ENCODE results near the gene KCNMA1.

GRCh38 chr10:77368006-77368405 is 269.6 kb downstream of the KCNMA1 start:
- TF ChIP-seq CEBPB (IDR thresholded peaks at IDR 0.05) = no peak
- no peak for TF ChIP-seq ZBTB7A (IDR thresholded peaks at IDR 0.05; ENCODE audit: low read depth)
- TF ChIP-seq TAF1 (IDR thresholded peaks at IDR 0.05; ENCODE audit: low read depth) = no peak
- no peak for TF ChIP-seq YY1 (IDR thresholded peaks at IDR 0.05; ENCODE audit: low read depth)
- no peak for TF ChIP-seq MAX (IDR thresholded peaks at IDR 0.05)

All from Ishikawa (cell line).